ENCODE measurements around the gene BICD2.

DNA sequence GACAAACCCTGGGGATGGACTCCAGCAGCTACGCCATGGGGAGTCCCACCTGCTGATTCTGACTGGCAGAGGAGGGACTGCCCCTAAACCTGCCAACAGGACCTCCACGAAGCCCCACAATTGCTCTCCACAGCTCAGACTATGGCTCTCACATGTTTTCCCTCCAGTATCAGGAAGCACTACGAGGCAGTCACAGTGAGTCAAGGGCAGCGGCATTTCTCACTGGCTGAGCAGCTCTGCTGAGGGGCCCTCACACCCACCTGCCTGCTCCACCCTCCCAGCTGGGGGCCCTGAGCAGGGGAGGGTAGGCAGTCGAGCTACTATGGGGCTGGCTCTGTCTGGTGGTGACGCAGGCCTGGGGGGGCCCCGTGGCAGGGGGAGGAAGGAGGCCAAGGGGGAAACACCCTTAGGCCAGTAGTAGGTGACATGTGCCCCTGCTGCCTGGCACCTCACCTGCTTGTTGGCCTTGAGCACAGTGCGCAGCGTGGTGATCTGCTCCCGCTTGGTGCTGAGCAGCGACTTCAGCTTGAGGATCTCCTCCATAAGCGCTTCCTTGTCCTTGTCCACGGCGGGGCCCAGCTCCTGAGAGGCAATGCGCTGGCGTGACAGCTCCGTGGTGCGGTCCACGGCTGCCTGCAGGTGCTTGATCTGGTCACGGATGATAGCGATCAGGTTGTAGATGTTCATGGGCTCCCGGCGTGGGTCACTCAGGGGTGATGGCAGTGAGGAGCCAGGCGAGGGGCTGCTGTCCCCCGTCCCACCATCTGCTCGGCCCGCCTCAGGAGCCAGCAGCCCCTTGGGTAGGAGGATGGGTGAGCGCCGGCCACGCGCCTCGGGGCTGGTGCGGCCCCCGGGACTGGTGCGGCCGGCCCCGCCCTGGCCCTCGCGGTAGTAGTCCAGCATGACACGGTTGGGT, 46.3 kb downstream of the BICD2 start:
- TF ChIP-seq, protein P1, sequence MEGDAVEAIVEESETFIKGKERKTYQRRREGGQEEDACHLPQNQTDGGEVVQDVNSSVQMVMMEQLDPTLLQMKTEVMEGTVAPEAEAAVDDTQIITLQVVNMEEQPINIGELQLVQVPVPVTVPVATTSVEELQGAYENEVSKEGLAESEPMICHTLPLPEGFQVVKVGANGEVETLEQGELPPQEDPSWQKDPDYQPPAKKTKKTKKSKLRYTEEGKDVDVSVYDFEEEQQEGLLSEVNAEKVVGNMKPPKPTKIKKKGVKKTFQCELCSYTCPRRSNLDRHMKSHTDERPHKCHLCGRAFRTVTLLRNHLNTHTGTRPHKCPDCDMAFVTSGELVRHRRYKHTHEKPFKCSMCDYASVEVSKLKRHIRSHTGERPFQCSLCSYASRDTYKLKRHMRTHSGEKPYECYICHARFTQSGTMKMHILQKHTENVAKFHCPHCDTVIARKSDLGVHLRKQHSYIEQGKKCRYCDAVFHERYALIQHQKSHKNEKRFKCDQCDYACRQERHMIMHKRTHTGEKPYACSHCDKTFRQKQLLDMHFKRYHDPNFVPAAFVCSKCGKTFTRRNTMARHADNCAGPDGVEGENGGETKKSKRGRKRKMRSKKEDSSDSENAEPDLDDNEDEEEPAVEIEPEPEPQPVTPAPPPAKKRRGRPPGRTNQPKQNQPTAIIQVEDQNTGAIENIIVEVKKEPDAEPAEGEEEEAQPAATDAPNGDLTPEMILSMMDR (IDR thresholded peaks at IDR 0.05), result no peak
- TF ChIP-seq POLR2AphosphoS5 (IDR thresholded peaks at IDR 0.05) (no peak), POLR2A (IDR thresholded peaks at IDR 0.05) (no peak)

Data from suprapubic skin (tissue), 4 donors.